GM12878 (cell line): ENCODE measurements around the gene OR5D16. TPM values are rescaled to one million over a fixed set of nuclear protein-coding genes. Genes with fewer than 3 reads are reported as not detected.

Experiments
- ATAC-seq: fragments of 200-7000 bp; cut with Tn5 transposase; 3 replicates; pipeline ENCODE4 v1.9.1; 2020; ENCODE audit warnings: mild to moderate bottlenecking, moderate library complexity
- BruUV-seq: library from RNA; stranded (reverse); fragments of 400-500 nt; replicated peaks from 2 replicates; lab custom pipeline; 2021; lab: Mats Ljungman, UMichigan
- CTCF ChIA-PET: fragments of 300-600 bp; sonication (Branson Sonifier 250); formaldehyde crosslinking; extraction: SDS; loops from one replicate; lab custom pipeline; 2021; ENCODE audit warnings: inconsistent platforms; lab: Yijun Ruan, JAX
- POLR2A ChIA-PET: fragments of 350-600 bp; formaldehyde crosslinking; extraction: SDS; loops from one replicate; lab custom pipeline; 2021; ENCODE audit warnings: inconsistent platforms; lab: Charles Lee
- RAD21 ChIA-PET: fragments of 300-600 bp; sonication (Branson Sonifier 250); formaldehyde crosslinking; loops from one replicate; lab custom pipeline; 2023; ENCODE audit warnings: antibody characterized with exemption; ENCODE audit not compliant: unreplicated experiment; lab: Charles Lee
- SMC1A ChIA-PET: fragments of 300-600 bp; sonication (Branson Sonifier 250); formaldehyde crosslinking; loops from one replicate; lab custom pipeline; 2023; ENCODE audit not compliant: unreplicated experiment, uncharacterized antibody; lab: Charles Lee
- DNase-seq: peaks from one replicate; pipeline ENCODE4 v3.0.0-alpha.2; 2011; ENCODE audit warnings: low read depth, low spot score
- FAIRE-seq: peaks from 3 replicates; lab custom pipeline; 2011; peaks lifted over from hg19 to GRCh38; lab: Jason Lieb, UNC
- H2AFZ ChIP-seq: 2 replicates; pipeline ENCODE4 v1.6.0; 2011; ENCODE audit warnings: low read depth, low read length, control low read depth; ENCODE audit not compliant: control insufficient read depth
- H3K27ac ChIP-seq: 2 replicates; pipeline ENCODE4 v1.5.1; 2011; ENCODE audit warnings: control low read depth; ENCODE audit not compliant: control insufficient read depth, insufficient read depth
- H3K27me3 ChIP-seq, 2 experiments: replicated peaks in 1 of 2; 2 replicates each; pipeline versions ENCODE4 v1.6.0 to v1.6.1; 2011; ENCODE audit warnings: low read length in 1 of 2; ENCODE audit not compliant: control insufficient read depth in 2 of 2, insufficient read depth in 2 of 2
- H3K36me3 ChIP-seq, 2 experiments: 2 replicates each; pipeline ENCODE4 v1.5.1; 2011; ENCODE audit warnings: low read length in 1 of 2; ENCODE audit not compliant: control insufficient read depth in 2 of 2, insufficient read depth in 2 of 2
- H3K4me1 ChIP-seq: 2 replicates; pipeline ENCODE4 v1.6.1; 2011; ENCODE audit warnings: mild to moderate bottlenecking, low read length, moderate library complexity, mixed read lengths; ENCODE audit not compliant: control insufficient read depth, insufficient read depth
- H3K4me2 ChIP-seq: 2 replicates; pipeline ENCODE4 v1.6.0; 2011; ENCODE audit warnings: control low read depth; ENCODE audit not compliant: control insufficient read depth, insufficient read depth
- H3K4me3 ChIP-seq: fragments of 200-600 bp; sonication (generic); 2 replicates; pipeline ENCODE4 v1.5.1; 2016
- H3K79me2 ChIP-seq: 2 replicates; pipeline ENCODE4 v1.6.0; 2011; ENCODE audit warnings: low read length; ENCODE audit not compliant: control insufficient read depth, insufficient read depth
- H3K9ac ChIP-seq: 2 replicates; pipeline ENCODE4 v1.8.0; 2011; ENCODE audit warnings: low read length, control low read depth, mixed read lengths; ENCODE audit not compliant: control insufficient read depth, insufficient read depth
- H3K9me3 ChIP-seq: replicated peaks from 3 replicates; pipeline ENCODE4 v1.5.1; 2011; ENCODE audit warnings: mild to moderate bottlenecking, low read length; ENCODE audit not compliant: control insufficient read depth, insufficient read depth
- H4K20me1 ChIP-seq: 2 replicates; pipeline ENCODE4 v1.6.0; 2011; ENCODE audit not compliant: control insufficient read depth, insufficient read depth
- BCL11A ChIP-seq: IDR thresholded peaks from 2 replicates; pipeline ENCODE4 v1.6.1; 2011; ENCODE audit warnings: low read depth, low read length
- BHLHE40 ChIP-seq, 2 experiments: fragments of 450-650 bp in 1 of 2; IDR thresholded peaks; 2 replicates each; pipeline ENCODE4 v1.6.1; 2011 to 2017; ENCODE audit warnings: low read depth in 2 of 2, borderline replicate concordance in 1 of 2, improper control_type of control experiment in 1 of 2, low read length in 1 of 2, mild to moderate bottlenecking in 1 of 2
- CHD1 ChIP-seq: IDR thresholded peaks from 2 replicates; pipeline ENCODE4 v1.6.1; 2012; ENCODE audit warnings: low read depth, low read length, improper control_type of control experiment
- FOXK2 ChIP-seq: fragments of 450-650 bp; IDR thresholded peaks from 2 replicates; pipeline ENCODE4 v1.6.1; 2017; ENCODE audit warnings: mild to moderate bottlenecking, moderate library complexity
- FOXM1 ChIP-seq: IDR thresholded peaks from 2 replicates; pipeline ENCODE4 v1.6.1; 2012; ENCODE audit warnings: low read depth, mild to moderate bottlenecking, inconsistent platforms, low read length, moderate library complexity
- HDGF ChIP-seq: fragments of 450-650 bp; IDR thresholded peaks from 2 replicates; pipeline ENCODE4 v1.6.1; 2016; ENCODE audit warnings: antibody characterized with exemption
- JUND ChIP-seq: IDR thresholded peaks from 2 replicates; pipeline ENCODE4 v1.6.1; 2012; ENCODE audit warnings: low read depth, mild to moderate bottlenecking, low read length, improper control_type of control experiment, moderate library complexity
- LARP7 ChIP-seq: fragments of 450-650 bp; IDR thresholded peaks from 2 replicates; pipeline ENCODE4 v1.6.1; 2017; ENCODE audit warnings: mild to moderate bottlenecking
- NFYB ChIP-seq: IDR thresholded peaks from 2 replicates; pipeline ENCODE4 v1.6.1; 2011; ENCODE audit warnings: low read depth, mild to moderate bottlenecking, low read length, improper control_type of control experiment, moderate library complexity; ENCODE audit not compliant: insufficient read depth
- RCOR1 ChIP-seq: conservative IDR thresholded peaks from 2 replicates; pipeline ENCODE4 v1.6.1; 2012; ENCODE audit warnings: low read depth, low read length, improper control_type of control experiment
- RELA ChIP-seq: fragments of 450-650 bp; IDR thresholded peaks from 2 replicates; pipeline ENCODE4 v1.8.0; 2014; ENCODE audit warnings: borderline replicate concordance; ENCODE audit not compliant: partially characterized antibody
- RFX5 ChIP-seq: IDR thresholded peaks from 2 replicates; pipeline ENCODE4 v1.6.1; 2011; ENCODE audit warnings: low read depth, low read length, improper control_type of control experiment
- SMARCA5 ChIP-seq: fragments of 450-650 bp; IDR thresholded peaks from 2 replicates; pipeline ENCODE4 v1.6.1; 2017; ENCODE audit warnings: mild to moderate bottlenecking
- WGBS: methylation state at CpG from one replicate; pipeline ENCODE4 v1.1.6; 2016; ENCODE audit warnings: low lambda C conversion rate; ENCODE audit not compliant: insufficient replicate concordance, insufficient coverage; ENCODE audit errors: missing lambda C conversion rate; 5-methylcytosine and 5-hydroxymethylcytosine counted together
- in situ Hi-C: fragments of 300-500 bp; cut with MboI; formaldehyde crosslinking; loops from 9 replicates; pipeline ENCODE4 v1.14.3; 2018; ENCODE audit warnings: mixed read lengths
- intact Hi-C: fragments of 100-400 bp; cut with micrococcal nuclease; formaldehyde crosslinking; loops from one replicate; pipeline ENCODE4 v1.14.2; 2022; ENCODE audit not compliant: unreplicated experiment
- polyA plus RNA-seq, 11 experiments: library from polyadenylated mRNA; depleted of rRNA in 4 of 11; unstranded in 6 of 11; stranded (reverse) in 5 of 11; fragments of >200 nt; fragmentation: Nextera tagmentation in 4 of 11; fragmentation: Illumina TruSeq in 1 of 11; extraction: Ambion mirVana in 4 of 11; extraction: Trizol in 1 of 11; gene quantifications; 1 replicate in 1 of 11; 2 replicates in 10 of 11; pipeline versions ENCODE4 v1.2.1 to v1.2.3, GENCODE V29; 2011 to 2016; ENCODE audit warnings: inconsistent platforms in 2 of 11, missing spikeins in 2 of 11, low read depth in 1 of 11
- total RNA-seq, 4 experiments: library from RNA; depleted of rRNA in 3 of 4; stranded (reverse); fragments of >200 nt in 3 of 4; fragmentation: Illumina TruSeq in 1 of 4; extraction: Trizol in 1 of 4; gene quantifications; 2 replicates each; pipeline versions ENCODE4 v1.2.1 to v1.2.3, GENCODE V29; 2013 to 2021
- TF ChIP-seq, protein P1 (sequence below): IDR thresholded peaks from 2 replicates; pipeline ENCODE4 v1.6.1; 2011; ENCODE audit warnings: borderline replicate concordance, low read depth, mild to moderate bottlenecking, moderate library complexity, low read length; ENCODE audit not compliant: insufficient read depth, poor library complexity, severe bottlenecking
- TF ChIP-seq, protein P2 (sequence below): fragments of 450-650 bp; IDR thresholded peaks from 2 replicates; pipeline ENCODE4 v1.6.1; 2017; ENCODE audit warnings: mild to moderate bottlenecking, low read depth, inconsistent platforms; ENCODE audit not compliant: poor library complexity, severe bottlenecking
- TF ChIP-seq, protein P3 (sequence below): fragments of 450-650 bp; IDR thresholded peaks from 2 replicates; pipeline ENCODE4 v1.6.1; 2016; ENCODE audit warnings: mild to moderate bottlenecking
- TF ChIP-seq, protein P4 (sequence below): fragments of 450-650 bp; IDR thresholded peaks from 2 replicates; pipeline ENCODE4 v1.6.1; 2018; ENCODE audit warnings: mild to moderate bottlenecking, low read depth, moderate library complexity; ENCODE audit not compliant: partially characterized antibody

OR5D16 gene
- total and polyA plus RNA-seq, 10 of the 15 experiments (the other 5 are each of a cell fraction or from before 2014, with no cell fraction given): not detected

DNA sequence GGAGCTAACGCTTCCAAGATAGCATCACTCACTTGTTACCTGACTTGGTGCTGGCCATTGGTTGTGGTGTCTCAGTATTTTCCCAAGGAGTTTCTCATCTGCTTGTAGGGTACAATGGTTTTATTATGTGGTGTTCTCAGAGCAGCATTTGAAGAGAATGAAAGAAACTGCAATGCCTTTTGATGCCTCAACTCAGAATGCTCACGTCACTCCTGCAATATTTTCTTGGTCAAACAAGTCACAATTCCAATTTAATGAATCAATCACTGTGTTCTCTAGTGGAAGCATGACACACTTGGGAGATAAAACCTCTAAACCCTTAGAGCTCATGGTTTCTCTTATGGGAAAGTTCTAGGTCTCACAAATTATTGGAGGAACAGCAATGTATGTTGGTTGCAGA is 45.2 kb upstream of the OR5D16 start:
- intact Hi-C loops (no loop called here), in situ Hi-C loops (no loop called here)
- H3K36me3 ChIP-seq: no peaks in the 10 kb centered on the region
- no peaks in the 10 kb centered on the region for H3K27me3 ChIP-seq
- FAIRE-seq: no peak
- POLR2A ChIA-PET: no interaction called here
- BruUV-seq: no TSS peak
- DNase-seq: no peak
- RAD21 ChIA-PET: no interaction called here
- no peaks in the 10 kb centered on the region for H4K20me1 ChIP-seq
- H3K79me2 ChIP-seq: no peaks in the 10 kb centered on the region
- CTCF ChIA-PET: no interaction called here
- no peak overlapping the region for H3K27ac ChIP-seq
- H3K9me3 ChIP-seq: no peaks in the 10 kb centered on the region
- no peaks in the 10 kb centered on the region for H3K4me1 ChIP-seq
- H3K4me3 ChIP-seq: no peak overlapping the region
- no peak overlapping the region for H3K4me2 ChIP-seq
- no peak overlapping the region for H3K9ac ChIP-seq
- no peak overlapping the region for H2AFZ ChIP-seq
- 25% methylated on average over 2 of the region's 2 CpGs for WGBS
- ATAC-seq: no peak
- SMC1A ChIA-PET: no interaction called here
- TF ChIP-seq, protein P1, sequence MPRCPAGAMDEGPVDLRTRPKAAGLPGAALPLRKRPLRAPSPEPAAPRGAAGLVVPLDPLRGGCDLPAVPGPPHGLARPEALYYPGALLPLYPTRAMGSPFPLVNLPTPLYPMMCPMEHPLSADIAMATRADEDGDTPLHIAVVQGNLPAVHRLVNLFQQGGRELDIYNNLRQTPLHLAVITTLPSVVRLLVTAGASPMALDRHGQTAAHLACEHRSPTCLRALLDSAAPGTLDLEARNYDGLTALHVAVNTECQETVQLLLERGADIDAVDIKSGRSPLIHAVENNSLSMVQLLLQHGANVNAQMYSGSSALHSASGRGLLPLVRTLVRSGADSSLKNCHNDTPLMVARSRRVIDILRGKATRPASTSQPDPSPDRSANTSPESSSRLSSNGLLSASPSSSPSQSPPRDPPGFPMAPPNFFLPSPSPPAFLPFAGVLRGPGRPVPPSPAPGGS: no peak
- TF ChIP-seq, protein P2, sequence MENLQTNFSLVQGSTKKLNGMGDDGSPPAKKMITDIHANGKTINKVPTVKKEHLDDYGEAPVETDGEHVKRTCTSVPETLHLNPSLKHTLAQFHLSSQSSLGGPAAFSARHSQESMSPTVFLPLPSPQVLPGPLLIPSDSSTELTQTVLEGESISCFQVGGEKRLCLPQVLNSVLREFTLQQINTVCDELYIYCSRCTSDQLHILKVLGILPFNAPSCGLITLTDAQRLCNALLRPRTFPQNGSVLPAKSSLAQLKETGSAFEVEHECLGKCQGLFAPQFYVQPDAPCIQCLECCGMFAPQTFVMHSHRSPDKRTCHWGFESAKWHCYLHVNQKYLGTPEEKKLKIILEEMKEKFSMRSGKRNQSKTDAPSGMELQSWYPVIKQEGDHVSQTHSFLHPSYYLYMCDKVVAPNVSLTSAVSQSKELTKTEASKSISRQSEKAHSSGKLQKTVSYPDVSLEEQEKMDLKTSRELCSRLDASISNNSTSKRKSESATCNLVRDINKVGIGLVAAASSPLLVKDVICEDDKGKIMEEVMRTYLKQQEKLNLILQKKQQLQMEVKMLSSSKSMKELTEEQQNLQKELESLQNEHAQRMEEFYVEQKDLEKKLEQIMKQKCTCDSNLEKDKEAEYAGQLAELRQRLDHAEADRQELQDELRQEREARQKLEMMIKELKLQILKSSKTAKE: no peak
- TF ChIP-seq FOXK2: no peak
- no peak for TF ChIP-seq CHD1
- no peak for TF ChIP-seq BCL11A
- no peak for TF ChIP-seq LARP7
- no peak for TF ChIP-seq RFX5
- no peak for TF ChIP-seq BHLHE40 (IDR thresholded peaks at IDR 0.05; ENCODE audit: borderline replicate concordance in 1 of 2, low read depth in 2 of 2, low read length in 1 of 2)
- no peak for TF ChIP-seq RCOR1
- TF ChIP-seq, protein P3, sequence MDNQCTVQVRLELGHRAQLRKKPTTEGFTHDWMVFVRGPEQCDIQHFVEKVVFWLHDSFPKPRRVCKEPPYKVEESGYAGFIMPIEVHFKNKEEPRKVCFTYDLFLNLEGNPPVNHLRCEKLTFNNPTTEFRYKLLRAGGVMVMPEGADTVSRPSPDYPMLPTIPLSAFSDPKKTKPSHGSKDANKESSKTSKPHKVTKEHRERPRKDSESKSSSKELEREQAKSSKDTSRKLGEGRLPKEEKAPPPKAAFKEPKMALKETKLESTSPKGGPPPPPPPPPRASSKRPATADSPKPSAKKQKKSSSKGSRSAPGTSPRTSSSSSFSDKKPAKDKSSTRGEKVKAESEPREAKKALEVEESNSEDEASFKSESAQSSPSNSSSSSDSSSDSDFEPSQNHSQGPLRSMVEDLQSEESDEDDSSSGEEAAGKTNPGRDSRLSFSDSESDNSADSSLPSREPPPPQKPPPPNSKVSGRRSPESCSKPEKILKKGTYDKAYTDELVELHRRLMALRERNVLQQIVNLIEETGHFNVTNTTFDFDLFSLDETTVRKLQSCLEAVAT: no peak
- TF ChIP-seq FOXM1: no peak
- no peak for TF ChIP-seq HDGF
- TF ChIP-seq SMARCA5: no peak
- no peak for TF ChIP-seq NFYB
- no peak for TF ChIP-seq JUND
- TF ChIP-seq, protein P4, sequence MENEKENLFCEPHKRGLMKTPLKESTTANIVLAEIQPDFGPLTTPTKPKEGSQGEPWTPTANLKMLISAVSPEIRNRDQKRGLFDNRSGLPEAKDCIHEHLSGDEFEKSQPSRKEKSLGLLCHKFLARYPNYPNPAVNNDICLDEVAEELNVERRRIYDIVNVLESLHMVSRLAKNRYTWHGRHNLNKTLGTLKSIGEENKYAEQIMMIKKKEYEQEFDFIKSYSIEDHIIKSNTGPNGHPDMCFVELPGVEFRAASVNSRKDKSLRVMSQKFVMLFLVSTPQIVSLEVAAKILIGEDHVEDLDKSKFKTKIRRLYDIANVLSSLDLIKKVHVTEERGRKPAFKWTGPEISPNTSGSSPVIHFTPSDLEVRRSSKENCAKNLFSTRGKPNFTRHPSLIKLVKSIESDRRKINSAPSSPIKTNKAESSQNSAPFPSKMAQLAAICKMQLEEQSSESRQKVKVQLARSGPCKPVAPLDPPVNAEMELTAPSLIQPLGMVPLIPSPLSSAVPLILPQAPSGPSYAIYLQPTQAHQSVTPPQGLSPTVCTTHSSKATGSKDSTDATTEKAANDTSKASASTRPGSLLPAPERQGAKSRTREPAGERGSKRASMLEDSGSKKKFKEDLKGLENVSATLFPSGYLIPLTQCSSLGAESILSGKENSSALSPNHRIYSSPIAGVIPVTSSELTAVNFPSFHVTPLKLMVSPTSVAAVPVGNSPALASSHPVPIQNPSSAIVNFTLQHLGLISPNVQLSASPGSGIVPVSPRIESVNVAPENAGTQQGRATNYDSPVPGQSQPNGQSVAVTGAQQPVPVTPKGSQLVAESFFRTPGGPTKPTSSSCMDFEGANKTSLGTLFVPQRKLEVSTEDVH: no peak
- no peak for TF ChIP-seq RELA
